Measurements from ENCODE around the gene FFAR1.

FFAR1 gene

GRCh38 chr19:35341565-35342225 is 6.0 kb upstream of the FFAR1 start:
- TF ChIP-seq REST (IDR thresholded peaks at IDR 0.05; ENCODE audit: insufficient read depth in 1 of 2, low read depth in 2 of 2, low read length in 2 of 2): no peak
- no peak for TF ChIP-seq SIN3A (IDR thresholded peaks at IDR 0.05; ENCODE audit: borderline replicate concordance, insufficient read depth, low read length)
- TF ChIP-seq TAF1 (IDR thresholded peaks at IDR 0.05; ENCODE audit: borderline replicate concordance, insufficient read depth, low read length): no peak
- no peak for TF ChIP-seq FOXP2 (optimal IDR thresholded peaks at IDR 0.05; ENCODE audit: borderline replicate concordance, extremely low read depth, extremely low read length, insufficient read depth)
- no peak for TF ChIP-seq POLR2AphosphoS5 (IDR thresholded peaks at IDR 0.05; ENCODE audit: low read depth, low read length)

- TF ChIP-seq REST (IDR thresholded peaks at IDR 0.05; ENCODE audit: insufficient read depth in 1 of 2, low read depth in 2 of 2, low read length in 2 of 2) (no peak), TAF1 (IDR thresholded peaks at IDR 0.05; ENCODE audit: borderline replicate concordance, insufficient read depth, low read length) (no peak), SIN3A (IDR thresholded peaks at IDR 0.05; ENCODE audit: borderline replicate concordance, insufficient read depth, low read length) (no peak), POLR2AphosphoS5 (IDR thresholded peaks at IDR 0.05; ENCODE audit: low read depth, low read length) (no peak), FOXP2 (optimal IDR thresholded peaks at IDR 0.05; ENCODE audit: borderline replicate concordance, extremely low read depth, extremely low read length, insufficient read depth) (no peak)
These were observed 5.3 kb upstream of the FFAR1 start for GRCh38 chr19:35342430-35342829.

GRCh38 chr19:35344511-35345031 is 3.1 kb upstream of the FFAR1 start:
- TF ChIP-seq TAF1 (IDR thresholded peaks at IDR 0.05; ENCODE audit: borderline replicate concordance, insufficient read depth, low read length) (no peak), SIN3A (IDR thresholded peaks at IDR 0.05; ENCODE audit: borderline replicate concordance, insufficient read depth, low read length) (no peak), POLR2AphosphoS5 (IDR thresholded peaks at IDR 0.05; ENCODE audit: low read depth, low read length) (no peak), FOXP2 (optimal IDR thresholded peaks at IDR 0.05; ENCODE audit: borderline replicate concordance, extremely low read depth, extremely low read length, insufficient read depth) (no peak), REST (IDR thresholded peaks at IDR 0.05; ENCODE audit: insufficient read depth in 1 of 2, low read depth in 2 of 2, low read length in 2 of 2) (no peak)

- TF ChIP-seq FOXP2 (optimal IDR thresholded peaks at IDR 0.05; ENCODE audit: borderline replicate concordance, extremely low read depth, extremely low read length, insufficient read depth): no peak
- no peak for TF ChIP-seq SIN3A (IDR thresholded peaks at IDR 0.05; ENCODE audit: borderline replicate concordance, insufficient read depth, low read length)
- TF ChIP-seq POLR2AphosphoS5 (IDR thresholded peaks at IDR 0.05; ENCODE audit: low read depth, low read length): no peak
- TF ChIP-seq REST (IDR thresholded peaks at IDR 0.05; ENCODE audit: insufficient read depth in 1 of 2, low read depth in 2 of 2, low read length in 2 of 2): no peak
- no peak for TF ChIP-seq TAF1 (IDR thresholded peaks at IDR 0.05; ENCODE audit: borderline replicate concordance, insufficient read depth, low read length)
These were observed 2.0 kb upstream of the FFAR1 start for GRCh38 chr19:35345671-35346111.
